Measurements from ENCODE around the gene SLC27A5.

GRCh38 chr19:58460039-58460438 lies 51.8 kb downstream of the SLC27A5 start:
- TF ChIP-seq TCF12 (IDR thresholded peaks at IDR 0.05) (no peak), CTCF (IDR thresholded peaks at IDR 0.05) (no peak), JUND (IDR thresholded peaks at IDR 0.05) (no peak), GABPA (IDR thresholded peaks at IDR 0.05; ENCODE audit: low read depth) (no peak), POLR2AphosphoS5 (IDR thresholded peaks at IDR 0.05; ENCODE audit: low read depth, low read length) (no peak), EP300 (IDR thresholded peaks at IDR 0.05; ENCODE audit: borderline replicate concordance in 1 of 2, low read depth in 1 of 2, low read length in 1 of 2) (no peak), EZH2phosphoT487 (IDR thresholded peaks at IDR 0.05; ENCODE audit: borderline replicate concordance, low read depth) (no peak), TAF1 (IDR thresholded peaks at IDR 0.05; ENCODE audit: borderline replicate concordance, low read depth, low read length) (no peak), SIN3A (IDR thresholded peaks at IDR 0.05; ENCODE audit: borderline replicate concordance, low read depth, low read length) (no peak), CHD2 (IDR thresholded peaks at IDR 0.05; ENCODE audit: low read length, partially characterized antibody) (no peak)

All from SK-N-SH (cell line).